CD4-positive, alpha-beta memory T cell (primary cell): ENCODE results near the gene CDKN2B-AS1. TPM values are rescaled to one million over a fixed set of nuclear protein-coding genes. Genes with fewer than 3 reads are reported as not detected.

ENCODE experiments used
- CTCF ChIA-PET: fragments of 350-600 bp; sonication (Branson Sonifier 250); formaldehyde crosslinking; loops from one replicate; lab custom pipeline; 2021; ENCODE audit warnings: inconsistent platforms; ENCODE audit not compliant: partially characterized antibody; lab: Charles Lee
- POLR2A ChIA-PET: fragments of 350-600 bp; sonication (Branson Sonifier 250); formaldehyde crosslinking; loops from one replicate; lab custom pipeline; 2021; ENCODE audit not compliant: partially characterized antibody; lab: Charles Lee
- DNase-seq, 5 donors: peaks; one replicate each; pipeline versions ENCODE4 v3.0.0 to v3.0.0-alpha.2; 2020 to 2022; ENCODE audit warnings: mixed read lengths in 1 of 5
- H3K27ac ChIP-seq: one replicate; pipeline ENCODE4 v1.7.0; 2013; ENCODE audit warnings: low read depth, low read length
- H3K27me3 ChIP-seq: 2 replicates; pipeline ENCODE4 v1.7.0; 2013; ENCODE audit warnings: mild to moderate bottlenecking, low read length, moderate library complexity; ENCODE audit not compliant: insufficient read depth
- H3K36me3 ChIP-seq: 2 replicates; pipeline ENCODE4 v1.7.0; 2013; ENCODE audit warnings: mild to moderate bottlenecking, low read length, moderate library complexity; ENCODE audit not compliant: insufficient read depth
- H3K4me1 ChIP-seq: 2 replicates; pipeline ENCODE4 v1.7.0; 2013; ENCODE audit warnings: mild to moderate bottlenecking, low read length, moderate library complexity; ENCODE audit not compliant: insufficient read depth
- H3K4me3 ChIP-seq, 2 donors: one replicate each; pipeline ENCODE4 v1.7.0; 2013; ENCODE audit warnings: low read length in 2 of 2, mild to moderate bottlenecking in 1 of 2
- H3K9me3 ChIP-seq, 2 donors: one replicate each; pipeline ENCODE4 v1.7.0; 2013; ENCODE audit warnings: low read length in 2 of 2, control low read depth in 1 of 2; ENCODE audit not compliant: control insufficient read depth in 1 of 2
- H3K27ac Mint-ChIP-seq, 7 donors: one replicate each; pipeline ENCODE4 v1.8.0; 2020 to 2021; ENCODE audit warnings: mixed read lengths in 7 of 7, mild to moderate bottlenecking in 6 of 7, inconsistent platforms in 3 of 7, moderate library complexity in 3 of 7
- H3K27me3 Mint-ChIP-seq, 2 donors: one replicate each; pipeline ENCODE4 v1.8.0; 2020 to 2021; ENCODE audit warnings: mixed read lengths in 2 of 2
- H3K36me3 Mint-ChIP-seq, 2 donors: one replicate each; pipeline ENCODE4 v1.8.0; 2020 to 2021; ENCODE audit warnings: mixed read lengths in 2 of 2, inconsistent platforms in 1 of 2, mild to moderate bottlenecking in 1 of 2
- H3K4me1 Mint-ChIP-seq, 4 donors: one replicate each; pipeline ENCODE4 v1.8.0; 2020 to 2021; ENCODE audit warnings: mixed read lengths in 4 of 4, mild to moderate bottlenecking in 1 of 4
- H3K4me3 Mint-ChIP-seq, 8 donors: one replicate each; pipeline ENCODE4 v1.8.0; 2020 to 2021; ENCODE audit warnings: mixed read lengths in 8 of 8, mild to moderate bottlenecking in 7 of 8, moderate library complexity in 6 of 8, inconsistent platforms in 3 of 8
- H3K9me3 Mint-ChIP-seq, 8 donors: one replicate each; pipeline ENCODE4 v1.8.0; 2020 to 2021; ENCODE audit warnings: mixed read lengths in 8 of 8, mild to moderate bottlenecking in 5 of 8, inconsistent platforms in 3 of 8, moderate library complexity in 1 of 8
- intact Hi-C: fragments of 100-400 bp; cut with micrococcal nuclease; formaldehyde crosslinking; loops from one replicate; pipeline ENCODE4 v1.15.1; 2023
- polyA plus RNA-seq, 2 donors: library from polyadenylated mRNA; unstranded; fragments of 300-500 nt; fragmentation: Illumina TruSeq; gene quantifications; one replicate each; pipeline ENCODE4 v1.2.3, GENCODE V29; 2021
- total RNA-seq, 2 experiments: library from RNA; stranded (reverse); gene quantifications; one replicate each; pipeline ENCODE4 v1.2.3, GENCODE V29; 2021

Gene CDKN2B-AS1
- total and polyA plus RNA-seq, 4 experiments from 2014 or later = 0.11 to 2.2 (median 1.9) TPM; not detected in 1

DNA sequence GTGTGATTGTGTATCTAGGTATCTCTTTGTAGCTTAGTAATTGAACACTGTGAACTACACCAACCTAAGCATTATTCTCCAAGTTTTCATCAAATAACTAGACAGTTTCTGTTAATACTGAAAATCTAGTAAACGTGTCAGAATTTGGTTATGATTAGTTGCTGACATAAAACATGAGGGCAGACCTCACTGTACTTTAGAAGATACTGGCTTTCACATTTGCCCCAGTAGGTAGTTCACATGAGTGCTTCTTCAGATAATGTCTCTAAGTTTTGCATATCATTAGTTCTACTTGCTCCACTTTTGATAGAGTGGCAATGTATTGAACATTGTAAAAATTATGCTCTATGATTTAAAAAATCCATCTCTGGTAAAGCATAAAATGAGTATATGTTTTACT, 7.4 kb downstream of the CDKN2B-AS1 start:
- intact Hi-C loops = no loop called here
- Histone ChIP-seq H3K4me1 (peaks cover 11% of the 10 kb centered on the region), H3K36me3 (no peaks in the 10 kb centered on the region), H3K27me3 (peaks cover 33% of the 10 kb centered on the region), H3K27ac (no peak overlapping the region), H3K9me3 (no peaks in the 10 kb centered on the region), H3K4me3 (no peak overlapping the region)
- Mint-ChIP-seq H3K4me3 (no peak overlapping the region), H3K27me3 (peaks cover 33 to 34% of the 10 kb centered on the region in 2 donors), H3K27ac (no peak overlapping the region), H3K4me1 (peaks cover 7 to 12% (median 10%) of the 10 kb centered on the region in 4 donors), H3K9me3 (peaks cover 0 to 5% (median 0%) of the 10 kb centered on the region in 8 donors), H3K36me3 (no peaks in the 10 kb centered on the region)
- POLR2A ChIA-PET = no interaction called here
- CTCF ChIA-PET = interaction anchor here (1.5 to 2.6 kb wide), 2 partner anchors 189 to 190 kb away, joined by 4 to 11 read pairs; no protein-coding TSS in a partner anchor
- no peak for DNase-seq

DNA sequence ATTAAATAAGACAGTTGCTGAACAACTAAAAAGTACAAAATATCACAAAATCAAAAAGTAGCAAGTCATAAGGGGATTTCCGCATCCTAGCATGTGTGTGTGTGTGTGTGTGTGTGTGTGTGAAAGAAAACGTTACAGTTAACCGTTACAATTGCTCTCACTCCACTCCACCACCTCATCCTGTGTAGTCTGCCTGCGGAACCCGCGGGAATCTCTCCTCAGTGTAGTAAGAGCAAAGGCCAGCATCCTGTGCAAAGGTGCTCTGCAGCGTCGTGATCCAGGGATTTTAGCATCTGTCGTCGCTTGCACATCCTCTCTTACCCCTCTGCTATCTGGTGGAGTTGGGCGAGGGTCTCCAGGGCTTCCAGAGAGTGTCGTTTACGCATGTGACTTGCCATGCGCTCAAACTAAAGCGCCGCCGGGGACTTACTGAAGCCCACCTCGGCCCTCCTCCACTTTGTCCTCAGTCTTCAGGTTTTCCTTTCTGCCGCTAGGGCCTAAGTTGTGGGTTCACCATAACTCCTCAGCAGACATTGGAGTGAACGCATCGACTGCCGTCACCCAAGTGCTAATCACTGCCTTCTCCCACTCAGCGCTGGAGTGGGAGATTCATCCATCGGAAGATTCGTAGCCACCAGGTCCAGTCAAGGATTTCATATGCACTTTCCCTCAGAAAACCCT, 10.6 kb downstream of the CDKN2B-AS1 start:
- Mint-ChIP-seq H3K4me3 (peak overlapping the region in 6 of 8 donors; percentile 4 to 75 (median 40)), H3K27me3 (peaks cover 42 to 43% of the 10 kb centered on the region in 2 donors)

DNA sequence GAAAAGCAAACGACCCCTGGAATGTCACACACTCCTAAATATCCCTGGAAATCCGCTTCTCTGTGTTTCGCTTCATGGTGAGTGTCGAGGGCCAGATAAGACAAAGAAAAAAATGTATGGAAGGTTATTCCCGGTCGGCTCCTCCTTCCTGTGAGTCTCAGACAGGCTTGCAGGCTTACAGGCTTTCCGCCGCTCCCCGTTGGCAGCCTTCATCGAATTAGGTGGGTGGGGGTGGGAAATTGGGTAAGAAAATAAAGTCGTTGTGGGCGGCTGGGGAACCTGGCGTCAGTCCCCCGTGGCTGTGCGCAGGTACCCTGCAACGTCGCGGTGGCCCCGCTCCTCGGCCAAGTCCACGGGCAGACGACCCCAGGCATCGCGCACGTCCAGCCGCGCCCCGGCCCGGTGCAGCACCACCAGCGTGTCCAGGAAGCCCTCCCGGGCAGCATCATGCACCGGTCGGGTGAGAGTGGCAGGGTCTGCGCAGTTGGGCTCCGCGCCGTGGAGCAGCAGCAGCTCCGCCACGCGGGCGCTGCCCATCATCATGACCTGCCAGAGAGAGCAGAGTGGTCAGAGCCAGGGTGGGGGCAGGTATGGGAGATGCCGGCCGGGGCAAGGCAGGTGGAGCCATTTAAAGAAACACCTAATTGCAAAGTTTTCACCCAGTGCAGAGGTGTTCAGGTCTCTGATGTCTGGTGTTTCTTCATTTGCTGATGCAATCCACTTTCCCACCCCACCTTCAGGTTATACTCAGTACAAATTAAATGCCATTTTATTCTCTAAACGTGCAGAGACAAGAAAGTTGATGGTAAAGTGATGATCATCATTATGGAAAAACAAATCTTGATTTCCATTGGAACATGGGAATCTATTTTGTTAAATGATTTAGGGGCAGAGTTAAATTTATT, 11.4 kb downstream of the CDKN2B-AS1 start:
- Mint-ChIP-seq H3K4me3 (peak overlapping the region in 5 of 8 donors; percentile 4 to 75 (median 66)), H3K9me3 (peaks cover 0 to 10% (median 0%) of the 10 kb centered on the region in 8 donors), H3K36me3 (no peaks in the 10 kb centered on the region), H3K4me1 (peaks cover 15 to 27% (median 21%) of the 10 kb centered on the region in 4 donors), H3K27me3 (peaks cover 38 to 40% of the 10 kb centered on the region in 2 donors), H3K27ac (peak overlapping the region in 1 of 7 donors; percentile 66)
- Histone ChIP-seq H3K4me1 (peaks cover 29% of the 10 kb centered on the region), H3K27ac (no peak overlapping the region), H3K27me3 (peaks cover 54% of the 10 kb centered on the region), H3K36me3 (no peaks in the 10 kb centered on the region), H3K9me3 (no peaks in the 10 kb centered on the region), H3K4me3 (no peak overlapping the region)
- POLR2A ChIA-PET = no interaction called here
- intact Hi-C loops = loop anchor here (5.0 kb wide), 1 partner anchor 39 kb away; no protein-coding TSS in a partner anchor
- peak in 1 of 5 donors; percentile 42 for DNase-seq
- CTCF ChIA-PET = interaction anchor here (2.0 to 7.3 kb wide), 5 partner anchors 13 to 195 kb away, joined by 4 to 355 read pairs (median 50); partner anchors contain the start of genes CDKN2A, CDKN2B-AS1 and MTAP

More for the DNA sequence above, 10.6 kb downstream of the CDKN2B-AS1 start:
- Histone ChIP-seq H3K4me1 (peaks cover 29% of the 10 kb centered on the region), H3K27me3 (peaks cover 47% of the 10 kb centered on the region), H3K36me3 (no peaks in the 10 kb centered on the region), H3K27ac (no peak overlapping the region), H3K4me3 (no peak overlapping the region), H3K9me3 (no peaks in the 10 kb centered on the region)
- Mint-ChIP-seq H3K36me3 (no peaks in the 10 kb centered on the region), H3K4me1 (peaks cover 13 to 27% (median 21%) of the 10 kb centered on the region in 4 donors), H3K27ac (peak overlapping the region in 4 of 7 donors; percentile 11 to 66 (median 28)), H3K9me3 (peaks cover 0 to 10% (median 0%) of the 10 kb centered on the region in 8 donors)
- DNase-seq = peak in 1 of 5 donors; percentile 22
- ChIA-PET CTCF (interaction anchor here (0.9 kb wide), 1 partner anchor 191 kb away, joined by 3 read pairs; no protein-coding TSS in a partner anchor), POLR2A (no interaction called here)
- intact Hi-C loops = loop anchor here (5.0 kb wide), 1 partner anchor 38 kb away; no protein-coding TSS in a partner anchor

DNA sequence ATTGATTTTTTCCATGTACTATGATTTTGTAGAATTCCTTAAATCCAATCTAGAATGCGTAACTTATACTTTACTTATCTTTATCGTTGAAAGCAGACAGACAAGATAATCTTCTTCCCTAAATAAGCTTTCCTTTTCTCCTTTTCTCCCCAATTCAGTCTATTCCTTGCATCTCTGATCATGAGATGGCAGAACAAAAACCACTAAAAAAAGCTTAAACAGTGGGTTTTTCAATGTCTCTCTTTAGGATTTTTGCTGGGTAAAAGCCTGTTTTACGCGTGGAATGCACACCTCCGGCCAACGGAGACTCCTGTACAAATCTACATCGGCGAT, 13.8 kb downstream of the CDKN2B-AS1 start:
- Histone ChIP-seq H3K27ac (no peak overlapping the region), H3K36me3 (no peaks in the 10 kb centered on the region), H3K4me3 (peak overlapping the region; percentile 8 to 65), H3K27me3 (peaks cover 49% of the 10 kb centered on the region), H3K9me3 (no peaks in the 10 kb centered on the region), H3K4me1 (peaks cover 29% of the 10 kb centered on the region)
- Mint-ChIP-seq H3K27me3 (peaks cover 29 to 33% of the 10 kb centered on the region in 2 donors), H3K9me3 (peaks cover 0 to 12% (median 0%) of the 10 kb centered on the region in 8 donors), H3K27ac (peak overlapping the region in 3 of 7 donors; percentile 4 to 74 (median 22)), H3K4me3 (peak overlapping the region; percentile 69 to 89 (median 82)), H3K4me1 (peaks cover 15 to 27% (median 21%) of the 10 kb centered on the region in 4 donors), H3K36me3 (no peaks in the 10 kb centered on the region)
- intact Hi-C loops = loop anchor here (1.0 to 5.0 kb wide), 4 partner anchors 13 to 195 kb away; no protein-coding TSS in a partner anchor
- ChIA-PET CTCF (interaction anchor here (0.7 to 7.3 kb wide), 59 partner anchors 9 to 675 kb away, joined by 3 to 355 read pairs (median 5); partner anchors contain the start of genes CDKN2A, CDKN2B-AS1 and MTAP), POLR2A (interaction anchor here (1.2 to 2.9 kb wide), 7 partner anchors 14 to 206 kb away, joined by 3 to 23 read pairs (median 6); partner anchors contain the start of genes CDKN2A, CDKN2B-AS1 and MTAP)
- no peak for DNase-seq

DNA sequence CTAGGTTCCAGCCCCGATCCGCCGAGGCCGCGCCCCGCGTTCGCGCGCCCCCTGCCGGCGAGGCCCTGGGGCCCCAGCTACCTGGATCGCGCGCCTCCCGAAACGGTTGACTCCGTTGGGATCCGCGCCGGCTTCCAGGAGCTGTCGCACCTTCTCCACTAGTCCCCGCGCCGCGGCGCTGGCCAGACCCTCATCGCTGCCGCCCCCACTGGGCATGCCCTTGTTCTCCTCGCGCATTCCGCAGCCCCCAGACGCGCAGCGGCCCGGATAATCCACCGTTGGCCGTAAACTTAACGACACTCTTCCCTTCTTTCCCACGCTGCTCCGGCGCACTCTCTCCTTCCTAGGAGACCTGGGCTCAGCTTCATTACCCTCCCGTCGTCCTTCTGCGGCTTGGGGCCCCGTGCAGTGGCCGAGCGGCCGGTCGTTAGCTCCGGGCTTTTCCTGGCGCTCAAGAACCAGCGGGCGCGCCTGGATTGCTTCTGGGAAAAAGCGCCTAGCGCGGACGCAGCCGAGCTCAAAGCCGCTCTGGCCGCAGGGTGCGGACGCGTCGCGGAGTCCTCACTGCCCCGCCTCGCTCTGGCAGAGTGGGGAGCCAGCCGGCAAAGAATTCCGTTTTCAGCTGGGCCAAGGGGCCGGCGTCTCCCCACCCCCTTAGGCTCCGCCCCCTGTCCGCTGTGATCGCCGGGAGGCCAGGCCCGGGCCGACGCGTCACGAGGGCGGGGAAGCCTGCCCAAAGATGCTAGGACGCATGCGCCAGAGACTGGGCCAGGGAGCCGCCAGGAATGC, 14.3 kb downstream of the CDKN2B-AS1 start, which contains the start of gene CDKN2B:
TSS of gene CDKN2B (minus strand) at position 589 of the 789 bp plus-strand sequence. CDS start at position 237, 352 bp downstream.
- H3K4me3 Mint-ChIP-seq = peak within 1 kb of the TSS; percentile 69 to 90 (median 84)
- H3K36me3 Mint-ChIP-seq = no peaks in the 10 kb centered on the region
- H3K4me1 Mint-ChIP-seq = peaks cover 15 to 27% (median 21%) of the 10 kb centered on the region in 4 donors
- H3K27ac Mint-ChIP-seq = peak within 1 kb of the TSS in 6 of 7 donors; percentile 16 to 81 (median 56)
- CTCF ChIA-PET = interaction anchor here (0.7 to 7.3 kb wide), 59 partner anchors 9 to 676 kb away, joined by 3 to 355 read pairs (median 5); partner anchors contain the start of genes CDKN2A, CDKN2B-AS1 and MTAP
- POLR2A ChIA-PET = interaction anchor here (1.2 to 2.9 kb wide), 7 partner anchors 14 to 207 kb away, joined by 3 to 23 read pairs (median 6); partner anchors contain the start of genes CDKN2A, CDKN2B-AS1 and MTAP
- Histone ChIP-seq H3K27ac (peak within 1 kb of the TSS; percentile 5), H3K36me3 (no peaks in the 10 kb centered on the region), H3K27me3 (peaks cover 49% of the 10 kb centered on the region), H3K9me3 (no peaks in the 10 kb centered on the region), H3K4me3 (peak within 1 kb of the TSS; percentile 8 to 65), H3K4me1 (peaks cover 29% of the 10 kb centered on the region)
- intact Hi-C loops = loop anchor here (1.0 to 5.0 kb wide), 4 partner anchors 14 to 196 kb away; no protein-coding TSS in a partner anchor
- peak; percentile 64 to 71 (median 65) for DNase-seq
- peaks cover 26 to 30% of the 10 kb centered on the region in 2 donors for H3K27me3 Mint-ChIP-seq
- H3K9me3 Mint-ChIP-seq = peaks cover 0 to 12% (median 0%) of the 10 kb centered on the region in 8 donors
